ENCODE results near the gene RXRB. TPM values are rescaled to one million over a fixed set of nuclear protein-coding genes. Genes with fewer than 3 reads are reported as not detected.

Gene RXRB
- total RNA-seq, 1 donor from 2014 or later = 46.6 TPM

DNA sequence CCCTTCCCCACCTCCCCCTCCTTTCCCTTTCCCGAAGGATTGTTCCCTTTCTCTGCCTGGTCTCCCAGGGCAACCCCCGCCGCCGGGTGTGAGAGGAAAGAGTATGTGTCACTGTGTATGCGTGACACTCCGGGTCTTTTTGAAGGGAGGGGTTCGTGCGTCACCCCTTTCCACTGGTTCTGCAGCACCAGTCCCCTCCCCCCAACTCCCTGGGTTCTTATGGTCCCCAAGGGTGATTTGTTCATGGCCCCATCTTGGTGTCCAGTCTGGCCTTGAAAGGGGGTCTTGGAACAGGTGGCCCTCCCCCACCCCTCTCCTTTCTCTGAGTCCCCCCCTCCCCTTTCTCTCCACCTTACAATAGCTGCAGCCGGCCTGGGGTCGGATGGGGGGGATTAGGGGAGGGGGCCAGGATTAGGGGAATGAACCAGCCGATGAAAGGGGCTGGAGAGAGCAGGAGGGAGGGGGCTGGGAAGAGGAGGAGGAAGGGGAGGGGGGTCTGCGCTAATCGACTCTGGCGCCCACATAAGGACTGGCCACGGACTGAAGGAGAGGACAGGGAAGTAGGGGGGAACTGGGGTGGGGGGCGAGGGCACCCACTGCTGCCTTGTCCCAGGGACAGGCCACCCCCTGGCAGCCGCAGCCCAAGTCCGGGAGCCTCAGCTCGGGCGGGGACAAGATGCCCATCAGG, 6.5 kb upstream of the RXRB start:
- intact Hi-C loops (cut with DNase I) = no loop called here
- no peaks in the 10 kb centered on the region for H3K27me3 ChIP-seq
- peaks cover 40% of the 10 kb centered on the region for H3K36me3 ChIP-seq
- TF ChIP-seq, protein P1, sequence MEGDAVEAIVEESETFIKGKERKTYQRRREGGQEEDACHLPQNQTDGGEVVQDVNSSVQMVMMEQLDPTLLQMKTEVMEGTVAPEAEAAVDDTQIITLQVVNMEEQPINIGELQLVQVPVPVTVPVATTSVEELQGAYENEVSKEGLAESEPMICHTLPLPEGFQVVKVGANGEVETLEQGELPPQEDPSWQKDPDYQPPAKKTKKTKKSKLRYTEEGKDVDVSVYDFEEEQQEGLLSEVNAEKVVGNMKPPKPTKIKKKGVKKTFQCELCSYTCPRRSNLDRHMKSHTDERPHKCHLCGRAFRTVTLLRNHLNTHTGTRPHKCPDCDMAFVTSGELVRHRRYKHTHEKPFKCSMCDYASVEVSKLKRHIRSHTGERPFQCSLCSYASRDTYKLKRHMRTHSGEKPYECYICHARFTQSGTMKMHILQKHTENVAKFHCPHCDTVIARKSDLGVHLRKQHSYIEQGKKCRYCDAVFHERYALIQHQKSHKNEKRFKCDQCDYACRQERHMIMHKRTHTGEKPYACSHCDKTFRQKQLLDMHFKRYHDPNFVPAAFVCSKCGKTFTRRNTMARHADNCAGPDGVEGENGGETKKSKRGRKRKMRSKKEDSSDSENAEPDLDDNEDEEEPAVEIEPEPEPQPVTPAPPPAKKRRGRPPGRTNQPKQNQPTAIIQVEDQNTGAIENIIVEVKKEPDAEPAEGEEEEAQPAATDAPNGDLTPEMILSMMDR (IDR thresholded peaks at IDR 0.05) = no peak
- no peaks in the 10 kb centered on the region for H3K9me3 ChIP-seq
- peaks cover 32% of the 10 kb centered on the region for H3K4me1 ChIP-seq
- DNase-seq (no peak), ATAC-seq (no peak)
- H3K4me3 ChIP-seq = peak overlapping the region; percentile 97
- H3K27ac ChIP-seq = peak overlapping the region; percentile 96

DNA sequence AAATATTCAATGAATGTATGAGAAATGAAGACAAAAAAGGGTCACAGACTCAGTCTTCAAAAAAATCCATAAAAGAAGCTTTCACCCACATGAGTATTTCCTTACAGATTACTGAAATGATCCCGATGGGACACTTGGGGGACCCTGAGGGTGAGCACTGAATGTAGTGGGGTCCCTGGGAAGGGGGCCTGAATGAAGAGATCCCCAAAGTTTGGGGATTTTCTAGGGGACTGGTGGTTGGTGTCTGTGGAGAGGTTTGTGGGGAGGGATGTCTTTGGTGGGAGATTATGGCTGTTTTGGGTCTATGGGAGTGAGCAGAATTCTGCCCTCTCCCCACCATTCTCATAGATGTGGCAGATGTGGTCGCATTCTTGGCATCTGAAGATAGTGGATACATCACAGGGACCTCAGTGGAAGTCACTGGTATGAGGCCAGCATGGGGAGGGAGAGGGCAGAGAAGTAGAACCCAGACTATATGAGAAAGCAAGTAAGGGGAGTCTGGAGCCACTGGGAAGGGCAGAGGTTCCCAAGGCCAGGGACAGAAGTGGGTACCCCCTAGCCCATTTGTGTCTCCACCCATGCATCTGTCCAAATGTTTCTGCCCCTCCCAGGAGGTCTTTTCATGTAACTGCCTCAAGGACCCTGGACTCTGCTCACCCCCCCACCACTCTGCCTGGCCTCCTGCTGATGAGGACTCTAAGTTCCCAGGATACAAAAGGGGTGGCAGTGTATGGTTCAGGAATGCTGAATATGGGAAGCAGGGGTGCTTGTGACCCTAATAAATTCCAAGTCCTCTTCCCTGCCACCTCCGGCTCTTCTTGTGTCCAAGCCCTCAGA, 5.8 kb upstream of the RXRB start:
- no peaks in the 10 kb centered on the region for H3K9me3 ChIP-seq
- intact Hi-C loops (cut with DNase I) = no loop called here
- DNase-seq = no peak
- H3K4me1 ChIP-seq = peaks cover 39% of the 10 kb centered on the region
- H3K27me3 ChIP-seq = no peaks in the 10 kb centered on the region
- ATAC-seq = no peak
- peaks cover 38% of the 10 kb centered on the region for H3K36me3 ChIP-seq
- TF ChIP-seq, protein P1 (IDR thresholded peaks at IDR 0.05) = no peak
- H3K27ac ChIP-seq = no peak overlapping the region
- H3K4me3 ChIP-seq = no peak overlapping the region

DNA sequence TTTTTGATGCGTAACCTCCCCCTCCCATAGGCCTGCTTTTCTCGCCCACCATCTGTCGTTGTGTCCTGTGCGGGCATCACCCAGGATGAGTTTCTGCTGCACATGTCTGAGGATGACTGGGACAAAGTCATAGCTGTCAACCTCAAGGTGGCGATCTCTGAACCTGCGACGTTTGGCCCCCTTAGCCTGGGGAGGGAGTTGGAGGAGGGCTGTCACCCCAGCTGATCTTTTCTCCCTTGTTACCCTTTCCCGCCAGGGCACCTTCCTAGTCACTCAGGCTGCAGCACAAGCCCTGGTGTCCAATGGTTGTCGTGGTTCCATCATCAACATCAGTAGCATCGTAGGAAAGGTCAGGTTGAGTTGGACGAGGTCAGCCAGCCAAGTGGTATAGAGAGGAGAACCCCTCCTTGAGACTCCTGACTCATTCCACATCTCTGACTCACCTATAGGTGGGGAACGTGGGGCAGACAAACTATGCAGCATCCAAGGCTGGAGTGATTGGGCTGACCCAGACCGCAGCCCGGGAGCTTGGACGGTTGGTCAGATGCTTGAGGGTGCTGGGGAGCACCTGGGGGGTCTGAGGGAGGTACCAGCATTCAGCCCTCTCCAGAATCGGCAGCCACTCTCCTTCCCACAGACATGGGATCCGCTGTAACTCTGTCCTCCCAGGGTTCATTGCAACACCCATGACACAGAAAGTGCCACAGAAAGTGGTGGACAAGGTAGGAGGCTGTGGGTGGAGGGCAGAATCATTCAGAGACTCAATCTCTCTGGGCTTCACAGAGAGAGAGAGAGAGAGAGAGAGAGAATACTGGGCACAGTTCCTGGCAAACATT, 4.9 kb upstream of the RXRB start:
- ATAC-seq (no peak), DNase-seq (no peak)
- intact Hi-C loops (cut with DNase I) = no loop called here
- Histone ChIP-seq H3K4me1 (peaks cover 39% of the 10 kb centered on the region), H3K4me3 (peak overlapping the region; percentile 82), H3K9me3 (no peaks in the 10 kb centered on the region), H3K27ac (peak overlapping the region; percentile 68), H3K36me3 (peaks cover 35% of the 10 kb centered on the region), H3K27me3 (no peaks in the 10 kb centered on the region)
- TF ChIP-seq, protein P1 (IDR thresholded peaks at IDR 0.05) = no peak

DNA sequence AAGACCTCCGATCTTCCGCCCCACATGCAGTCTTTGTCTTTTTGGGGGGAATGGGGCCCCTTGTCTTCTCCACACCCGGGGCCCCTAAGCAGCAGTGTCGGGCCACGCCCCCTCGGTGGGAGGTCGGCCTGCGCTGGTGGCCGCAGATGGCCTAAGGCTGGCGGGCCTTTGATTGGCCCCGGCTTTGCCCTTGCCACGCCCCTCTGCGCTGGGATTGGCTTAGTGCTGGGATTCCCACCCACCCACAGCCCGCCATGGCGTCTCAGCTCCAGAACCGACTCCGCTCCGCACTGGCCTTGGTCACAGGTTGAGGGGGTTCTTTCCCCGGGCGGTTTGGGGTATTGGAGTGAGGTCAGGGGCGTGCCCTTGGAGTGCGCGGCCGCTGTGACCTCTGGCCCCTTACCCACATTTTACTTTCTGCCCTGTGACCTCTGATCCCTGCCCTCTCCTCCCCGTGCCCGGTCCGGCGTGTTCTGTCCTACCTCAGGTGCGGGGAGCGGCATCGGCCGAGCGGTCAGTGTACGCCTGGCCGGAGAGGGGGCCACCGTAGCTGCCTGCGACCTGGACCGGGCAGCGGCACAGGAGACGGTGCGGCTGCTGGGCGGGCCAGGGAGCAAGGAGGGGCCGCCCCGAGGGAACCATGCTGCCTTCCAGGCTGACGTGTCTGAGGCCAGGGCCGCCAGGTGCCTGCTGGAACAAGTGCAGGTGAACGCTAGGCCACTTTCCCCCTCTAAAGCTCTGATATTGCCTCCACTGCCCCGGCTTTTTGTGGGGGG, 4.1 kb upstream of the RXRB start, which contains the start of gene HSD17B8:
Gene HSD17B8, plus strand, starts transcription at position 241 of the 776 bp plus-strand sequence. Its CDS starts 14 bp downstream, at position 255.
- TF ChIP-seq, protein P1 (IDR thresholded peaks at IDR 0.05) = no peak
- Histone ChIP-seq H3K27me3 (no peaks in the 10 kb centered on the region), H3K4me1 (peaks cover 39% of the 10 kb centered on the region), H3K9me3 (no peaks in the 10 kb centered on the region), H3K27ac (peak within 1 kb of the TSS; percentile 68), H3K36me3 (peaks cover 27% of the 10 kb centered on the region), H3K4me3 (peak within 1 kb of the TSS; percentile 82)
- intact Hi-C loops (cut with DNase I) = no loop called here
- DNase-seq (peak; percentile 98), ATAC-seq (peak; percentile 79)

DNA sequence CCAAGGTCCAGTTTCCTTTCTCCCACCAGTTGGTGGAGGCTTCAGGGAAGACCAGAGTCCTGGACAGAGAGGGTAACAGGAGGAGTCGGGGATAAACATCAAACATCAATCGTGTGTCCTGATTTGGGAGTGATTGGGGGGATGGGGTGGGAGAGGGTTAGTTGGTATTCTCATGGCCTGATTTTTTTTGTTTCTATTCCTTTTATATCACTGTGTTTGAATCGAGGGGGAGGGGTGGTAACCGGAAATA, 3.6 kb upstream of the RXRB start:
- TF ChIP-seq, protein P1 (IDR thresholded peaks at IDR 0.05) = no peak
- Histone ChIP-seq H3K27ac (no peak overlapping the region), H3K36me3 (peaks cover 23% of the 10 kb centered on the region), H3K4me3 (peak overlapping the region; percentile 82), H3K4me1 (peaks cover 38% of the 10 kb centered on the region), H3K27me3 (no peaks in the 10 kb centered on the region), H3K9me3 (no peaks in the 10 kb centered on the region)
- no peak for DNase-seq
- intact Hi-C loops (cut with DNase I) = no loop called here
- no peak for ATAC-seq
